Fibroblast of mammary gland (primary cell): ENCODE results near the gene AOPEP.

ENCODE experiments used
- DNase-seq: peaks from one replicate; pipeline ENCODE4 v3.0.0-alpha.2; 2010; ENCODE audit warnings: low read depth
- H3K4me3 ChIP-seq: 2 replicates; pipeline ENCODE4 v1.5.1; 2011; ENCODE audit warnings: low read depth, mild to moderate bottlenecking, low read length, moderate library complexity; ENCODE audit not compliant: control insufficient read depth
- TF ChIP-seq, protein P1 (sequence below): conservative IDR thresholded peaks from 2 replicates; pipeline ENCODE4 v1.5.1; 2011; ENCODE audit warnings: low read depth, low read length, inconsistent platforms; ENCODE audit not compliant: control insufficient read depth, insufficient read depth

AOPEP gene

GRCh38 chr9:95009459-95009858 lies 283.0 kb downstream of the AOPEP start:
- TF ChIP-seq, protein P1, sequence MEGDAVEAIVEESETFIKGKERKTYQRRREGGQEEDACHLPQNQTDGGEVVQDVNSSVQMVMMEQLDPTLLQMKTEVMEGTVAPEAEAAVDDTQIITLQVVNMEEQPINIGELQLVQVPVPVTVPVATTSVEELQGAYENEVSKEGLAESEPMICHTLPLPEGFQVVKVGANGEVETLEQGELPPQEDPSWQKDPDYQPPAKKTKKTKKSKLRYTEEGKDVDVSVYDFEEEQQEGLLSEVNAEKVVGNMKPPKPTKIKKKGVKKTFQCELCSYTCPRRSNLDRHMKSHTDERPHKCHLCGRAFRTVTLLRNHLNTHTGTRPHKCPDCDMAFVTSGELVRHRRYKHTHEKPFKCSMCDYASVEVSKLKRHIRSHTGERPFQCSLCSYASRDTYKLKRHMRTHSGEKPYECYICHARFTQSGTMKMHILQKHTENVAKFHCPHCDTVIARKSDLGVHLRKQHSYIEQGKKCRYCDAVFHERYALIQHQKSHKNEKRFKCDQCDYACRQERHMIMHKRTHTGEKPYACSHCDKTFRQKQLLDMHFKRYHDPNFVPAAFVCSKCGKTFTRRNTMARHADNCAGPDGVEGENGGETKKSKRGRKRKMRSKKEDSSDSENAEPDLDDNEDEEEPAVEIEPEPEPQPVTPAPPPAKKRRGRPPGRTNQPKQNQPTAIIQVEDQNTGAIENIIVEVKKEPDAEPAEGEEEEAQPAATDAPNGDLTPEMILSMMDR: no peak
- H3K4me3 ChIP-seq: no peak overlapping the region
- peak; percentile 31 for DNase-seq

DNA sequence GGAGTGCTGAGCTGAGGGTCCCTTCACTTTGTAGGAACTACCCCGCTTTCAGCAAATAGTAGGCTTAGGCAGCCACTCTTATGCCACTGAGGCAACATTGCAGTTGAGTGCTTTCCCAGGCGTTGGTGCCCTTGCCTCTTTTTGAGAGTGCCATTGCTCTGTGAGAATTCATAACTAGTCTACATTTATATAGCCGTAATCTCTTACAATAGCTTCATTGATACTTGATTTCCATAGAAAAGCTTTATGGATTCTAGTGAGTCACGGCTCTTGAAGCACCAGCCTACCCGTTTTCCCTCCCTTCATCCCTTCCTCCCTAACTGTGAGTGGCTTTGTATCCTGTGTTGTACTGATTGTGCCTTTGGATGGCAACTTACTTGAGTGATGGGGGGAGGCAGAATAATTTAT lies 283.9 kb downstream of the AOPEP start:
- DNase-seq: no peak
- TF ChIP-seq, protein P1: no peak
- H3K4me3 ChIP-seq: no peak overlapping the region

GRCh38 chr9:95012035-95012708 lies 285.7 kb downstream of the AOPEP start:
- DNase-seq: no peak
- no peak overlapping the region for H3K4me3 ChIP-seq
- TF ChIP-seq, protein P1: no peak

DNA sequence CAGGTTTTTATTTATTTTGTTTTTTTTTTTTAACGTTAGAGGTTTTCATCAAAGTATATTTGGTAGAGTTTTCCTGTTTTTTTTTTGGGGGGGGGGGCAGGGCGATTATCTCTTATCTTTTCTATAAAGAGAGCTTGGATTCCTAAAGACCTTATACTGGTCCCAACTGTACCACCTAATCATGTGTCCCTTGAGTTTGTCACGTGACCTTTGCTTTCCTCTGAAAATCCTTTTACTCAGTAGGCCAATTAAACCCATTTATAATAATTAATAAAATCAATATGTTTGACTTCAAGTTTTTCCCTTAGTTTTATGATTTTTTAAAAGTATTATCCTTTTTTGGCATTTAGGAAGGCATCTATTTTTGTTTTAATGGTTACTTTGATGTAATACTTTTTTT lies 286.4 kb downstream of the AOPEP start:
- no peak overlapping the region for H3K4me3 ChIP-seq
- no peak for DNase-seq
- TF ChIP-seq, protein P1: no peak

DNA sequence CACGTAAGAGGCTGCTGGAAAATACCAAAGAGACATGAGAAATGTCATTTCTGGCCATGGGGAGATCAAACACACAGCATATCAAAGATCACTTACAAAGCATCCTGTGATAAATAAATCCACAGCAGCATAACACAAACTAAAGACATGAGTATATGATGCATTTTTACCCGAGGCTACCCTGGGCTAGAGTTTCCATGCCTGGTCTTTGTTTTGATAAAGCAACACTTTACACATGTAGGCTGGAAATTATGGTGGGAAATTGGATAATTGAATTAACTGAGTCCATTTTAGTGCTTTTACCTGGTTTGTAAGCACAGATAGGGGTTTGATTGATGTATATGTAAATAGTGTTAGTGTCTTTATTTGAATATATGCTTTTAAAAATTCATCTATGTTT lies 288.4 kb downstream of the AOPEP start:
- DNase-seq: no peak
- no peak overlapping the region for H3K4me3 ChIP-seq
- TF ChIP-seq, protein P1: no peak

GRCh38 chr9:95015569-95015968 lies 289.1 kb downstream of the AOPEP start:
- TF ChIP-seq, protein P1: no peak
- no peak overlapping the region for H3K4me3 ChIP-seq
- DNase-seq: no peak

DNA sequence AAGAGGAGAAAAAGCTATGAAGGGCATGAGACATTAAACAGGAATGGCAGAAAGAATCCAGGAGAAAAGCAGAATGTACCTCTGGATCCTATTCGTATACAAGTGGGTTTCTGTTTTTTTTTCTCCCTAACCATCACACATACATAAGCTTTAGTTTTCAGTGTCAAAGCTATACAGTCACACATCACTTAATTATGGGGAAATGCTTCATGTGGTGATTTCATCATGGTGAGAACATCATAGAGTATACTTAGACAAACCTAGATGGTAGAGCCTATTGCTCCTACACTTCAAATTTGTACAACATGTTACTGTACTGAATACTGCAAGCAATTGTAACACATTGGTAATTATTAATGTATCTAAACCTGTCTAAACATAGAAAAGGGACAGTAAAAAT lies 290.6 kb downstream of the AOPEP start:
- no peak overlapping the region for H3K4me3 ChIP-seq
- TF ChIP-seq, protein P1: no peak
- DNase-seq: peak; percentile 39
